HepG2 (cell line): ENCODE measurements around the gene HSPA1B. TPM values are rescaled to one million over a fixed set of nuclear protein-coding genes. Genes with fewer than 3 reads are reported as not detected.

ENCODE experiments used
- CHD2 ChIP-seq: IDR thresholded peaks from 2 replicates; pipeline ENCODE4 v1.6.1; 2011; ENCODE audit warnings: low read depth, low read length, improper control_type of control experiment
- FOSL1 ChIP-seq: sonication (generic); formaldehyde crosslinking; IDR thresholded peaks from 2 replicates; pipeline ENCODE4 v1.9.0; 2021; ENCODE audit warnings: missing genetic modification reagents, borderline replicate concordance
- FOXP1 ChIP-seq, 2 experiments: fragments of 450-650 bp in 1 of 2; IDR thresholded peaks; 2 replicates each; pipeline ENCODE4 v1.6.1; 2017 to 2018; ENCODE audit warnings: antibody characterized with exemption in 1 of 2
- SNAPC4 ChIP-seq: sonication (generic); formaldehyde crosslinking; IDR thresholded peaks from 2 replicates; pipeline ENCODE4 v1.4.0; 2020; ENCODE audit warnings: mild to moderate bottlenecking, missing genetic modification reagents
- SYNCRIP ChIP-seq: fragments of 200-400 bp; formaldehyde crosslinking; IDR thresholded peaks from 2 replicates; pipeline ENCODE4 v1.6.1; 2018; ENCODE audit warnings: mild to moderate bottlenecking, low read depth, low read length; ENCODE audit not compliant: insufficient read depth
- ZBTB20 ChIP-seq: sonication (generic); formaldehyde crosslinking; IDR thresholded peaks from 2 replicates; pipeline ENCODE4 v1.8.1; 2023; ENCODE audit warnings: missing genetic modification reagents, low read depth, mild to moderate bottlenecking, borderline replicate concordance
- ZNF44 ChIP-seq: sonication (generic); formaldehyde crosslinking; IDR thresholded peaks from 2 replicates; pipeline ENCODE4 v1.5.1; 2020; ENCODE audit warnings: mild to moderate bottlenecking, missing genetic modification reagents
- ZNF460 ChIP-seq: sonication (generic); formaldehyde crosslinking; IDR thresholded peaks from 2 replicates; pipeline ENCODE4 v1.5.1; 2020; ENCODE audit warnings: missing genetic modification reagents, mild to moderate bottlenecking, borderline replicate concordance
- ZNF619 ChIP-seq: sonication (generic); formaldehyde crosslinking; IDR thresholded peaks from 2 replicates; pipeline ENCODE4 v1.4.0; 2020; ENCODE audit warnings: mild to moderate bottlenecking, missing genetic modification reagents
- ZNF672 ChIP-seq: sonication (generic); formaldehyde crosslinking; IDR thresholded peaks from 2 replicates; pipeline ENCODE4 v1.8.1; 2022; ENCODE audit warnings: missing genetic modification reagents
- ZNF709 ChIP-seq: sonication (generic); formaldehyde crosslinking; IDR thresholded peaks from 2 replicates; pipeline ENCODE4 v1.5.0; 2020; ENCODE audit warnings: mild to moderate bottlenecking, missing genetic modification reagents
- ZNF781 ChIP-seq: sonication (generic); formaldehyde crosslinking; IDR thresholded peaks from 2 replicates; pipeline ENCODE4 v1.5.1; 2020; ENCODE audit warnings: borderline replicate concordance, mild to moderate bottlenecking, missing genetic modification reagents; ENCODE audit errors: not compliant biosample characterization
- ZNF878 ChIP-seq: sonication (generic); formaldehyde crosslinking; IDR thresholded peaks from 2 replicates; pipeline ENCODE4 v1.8.1; 2023; ENCODE audit warnings: mild to moderate bottlenecking, missing genetic modification reagents, moderate library complexity
- polyA plus RNA-seq, 8 experiments: library from polyadenylated mRNA; depleted of rRNA in 3 of 8; stranded (reverse) in 7 of 8; unstranded in 1 of 8; fragments of >200 nt; fragmentation: Illumina TruSeq in 4 of 8; extraction: Trizol in 4 of 8; gene quantifications; 2 replicates each; pipeline versions ENCODE4 v1.2.1 to v1.2.3, GENCODE V29; 2011 to 2016; ENCODE audit warnings: low read depth in 4 of 8, missing spikeins in 1 of 8, mixed read lengths in 1 of 8; ENCODE audit not compliant: insufficient read depth in 1 of 8
- total RNA-seq, 5 experiments: library from RNA; depleted of rRNA; stranded (reverse); fragments of >200 nt; fragmentation: Illumina TruSeq; extraction: Trizol; gene quantifications; 2 replicates each; pipeline ENCODE4 v1.2.3, GENCODE V29; 2016; ENCODE audit warnings: low read depth in 1 of 5
- TF ChIP-seq, protein P1 (sequence below): IDR thresholded peaks from 2 replicates; pipeline ENCODE4 v1.6.1; 2016
- TF ChIP-seq, protein P2 (sequence below): IDR thresholded peaks from 2 replicates; pipeline ENCODE4 v1.6.1; 2018; ENCODE audit warnings: missing genetic modification reagents, mild to moderate bottlenecking, missing compliant biosample characterization
- TF ChIP-seq, protein P3 (sequence below): sonication (generic); formaldehyde crosslinking; conservative IDR thresholded peaks from 2 replicates; pipeline ENCODE4 v1.8.1; 2023; ENCODE audit warnings: missing genetic modification reagents
- TF ChIP-seq, protein P4 (sequence below): sonication (generic); formaldehyde crosslinking; IDR thresholded peaks from 2 replicates; pipeline ENCODE4 v1.4.0; 2020; ENCODE audit warnings: missing genetic modification reagents

HSPA1B gene
- total and polyA plus RNA-seq, 2 of the 13 experiments (the other 11 are each of a cell fraction or from before 2014, with no cell fraction given) = 26.0 to 186 TPM

GRCh38 chr6:31795616-31796298 lies 31.8 kb upstream of the HSPA1B start, which contains the start of gene VARS1 (continued):
- TF ChIP-seq FOXP1 (IDR thresholded peaks at IDR 0.05) = no peak
- 0 out of 2 replicates have a peak, but pooled peaks have one; percentile 10 for TF ChIP-seq FOXP1 (CRISPR knock-in tag; IDR thresholded peaks at IDR 0.05)
- no peak; the same call in 1 of the 2 replicates for TF ChIP-seq ZNF460
- TF ChIP-seq, protein P1, sequence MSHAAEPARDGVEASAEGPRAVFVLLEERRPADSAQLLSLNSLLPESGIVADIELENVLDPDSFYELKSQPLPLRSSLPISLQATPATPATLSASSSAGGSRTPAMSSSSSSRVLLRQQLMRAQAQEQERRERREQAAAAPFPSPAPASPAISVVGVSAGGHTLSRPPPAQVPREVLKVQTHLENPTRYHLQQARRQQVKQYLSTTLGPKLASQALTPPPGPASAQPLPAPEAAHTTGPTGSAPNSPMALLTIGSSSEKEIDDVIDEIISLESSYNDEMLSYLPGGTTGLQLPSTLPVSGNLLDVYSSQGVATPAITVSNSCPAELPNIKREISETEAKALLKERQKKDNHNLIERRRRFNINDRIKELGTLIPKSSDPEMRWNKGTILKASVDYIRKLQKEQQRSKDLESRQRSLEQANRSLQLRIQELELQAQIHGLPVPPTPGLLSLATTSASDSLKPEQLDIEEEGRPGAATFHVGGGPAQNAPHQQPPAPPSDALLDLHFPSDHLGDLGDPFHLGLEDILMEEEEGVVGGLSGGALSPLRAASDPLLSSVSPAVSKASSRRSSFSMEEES (CRISPR knock-in tag) = no peak
- TF ChIP-seq SNAPC4 (CRISPR knock-in tag) = no peak
- TF ChIP-seq ZNF44 (CRISPR knock-in tag) = peak; percentile 56; the same call in 1 of the 2 replicates
- TF ChIP-seq, protein P2, sequence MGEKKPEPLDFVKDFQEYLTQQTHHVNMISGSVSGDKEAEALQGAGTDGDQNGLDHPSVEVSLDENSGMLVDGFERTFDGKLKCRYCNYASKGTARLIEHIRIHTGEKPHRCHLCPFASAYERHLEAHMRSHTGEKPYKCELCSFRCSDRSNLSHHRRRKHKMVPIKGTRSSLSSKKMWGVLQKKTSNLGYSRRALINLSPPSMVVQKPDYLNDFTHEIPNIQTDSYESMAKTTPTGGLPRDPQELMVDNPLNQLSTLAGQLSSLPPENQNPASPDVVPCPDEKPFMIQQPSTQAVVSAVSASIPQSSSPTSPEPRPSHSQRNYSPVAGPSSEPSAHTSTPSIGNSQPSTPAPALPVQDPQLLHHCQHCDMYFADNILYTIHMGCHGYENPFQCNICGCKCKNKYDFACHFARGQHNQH (CRISPR knock-in tag) = no peak; the same call in none of the 2 replicates
- TF ChIP-seq CHD2 = 0 out of 2 replicates have a peak, but pooled peaks have one; percentile 9
- no peak for TF ChIP-seq FOSL1 (CRISPR knock-in tag)
- TF ChIP-seq ZNF781 (CRISPR knock-in tag) = no peak
- TF ChIP-seq, protein P3, sequence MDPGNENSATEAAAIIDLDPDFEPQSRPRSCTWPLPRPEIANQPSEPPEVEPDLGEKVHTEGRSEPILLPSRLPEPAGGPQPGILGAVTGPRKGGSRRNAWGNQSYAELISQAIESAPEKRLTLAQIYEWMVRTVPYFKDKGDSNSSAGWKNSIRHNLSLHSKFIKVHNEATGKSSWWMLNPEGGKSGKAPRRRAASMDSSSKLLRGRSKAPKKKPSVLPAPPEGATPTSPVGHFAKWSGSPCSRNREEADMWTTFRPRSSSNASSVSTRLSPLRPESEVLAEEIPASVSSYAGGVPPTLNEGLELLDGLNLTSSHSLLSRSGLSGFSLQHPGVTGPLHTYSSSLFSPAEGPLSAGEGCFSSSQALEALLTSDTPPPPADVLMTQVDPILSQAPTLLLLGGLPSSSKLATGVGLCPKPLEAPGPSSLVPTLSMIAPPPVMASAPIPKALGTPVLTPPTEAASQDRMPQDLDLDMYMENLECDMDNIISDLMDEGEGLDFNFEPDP (CRISPR knock-in tag) = no peak
- peak; percentile 43; the same call in 1 of the 2 replicates for TF ChIP-seq ZNF878
- no peak for TF ChIP-seq ZNF709 (CRISPR knock-in tag)
- no peak for TF ChIP-seq ZBTB20 (CRISPR knock-in tag)
- no peak for TF ChIP-seq SYNCRIP
- TF ChIP-seq, protein P4, sequence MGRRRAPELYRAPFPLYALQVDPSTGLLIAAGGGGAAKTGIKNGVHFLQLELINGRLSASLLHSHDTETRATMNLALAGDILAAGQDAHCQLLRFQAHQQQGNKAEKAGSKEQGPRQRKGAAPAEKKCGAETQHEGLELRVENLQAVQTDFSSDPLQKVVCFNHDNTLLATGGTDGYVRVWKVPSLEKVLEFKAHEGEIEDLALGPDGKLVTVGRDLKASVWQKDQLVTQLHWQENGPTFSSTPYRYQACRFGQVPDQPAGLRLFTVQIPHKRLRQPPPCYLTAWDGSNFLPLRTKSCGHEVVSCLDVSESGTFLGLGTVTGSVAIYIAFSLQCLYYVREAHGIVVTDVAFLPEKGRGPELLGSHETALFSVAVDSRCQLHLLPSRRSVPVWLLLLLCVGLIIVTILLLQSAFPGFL (CRISPR knock-in tag) = 0 out of 2 replicates have a peak, but pooled peaks have one; percentile 32
- peak; percentile 60; the same call in 1 of the 2 replicates for TF ChIP-seq ZNF619 (CRISPR knock-in tag)
- peak; percentile 87; the same call in 1 of the 2 replicates for TF ChIP-seq ZNF672 (CRISPR knock-in tag)
